Aorta (tissue), 5 donors: ENCODE data around the gene SLC13A4. TPM values are rescaled to one million over a fixed set of nuclear protein-coding genes. Genes with fewer than 3 reads are reported as not detected.
A peak's percentile ranks its signal among the peaks of the same experiment; 100 is the strongest.

Source experiments
- ATAC-seq: fragments of 200-7000 bp; cut with Tn5 transposase; one replicate; pipeline ENCODE4 v1.9.1; 2022; ENCODE audit warnings: moderate library complexity; ENCODE audit not compliant: low FRiP score
- DNase-seq, 2 donors: peaks; one replicate each; pipeline ENCODE4 v3.0.0-alpha.2; 2020
- H3K27ac ChIP-seq, 2 donors: one replicate each; pipeline ENCODE4 v1.5.1; 2013; ENCODE audit warnings: low read length in 2 of 2, mild to moderate bottlenecking in 2 of 2, moderate library complexity in 2 of 2, control low read depth in 1 of 2, inconsistent platforms in 1 of 2, low read depth in 1 of 2
- H3K27me3 ChIP-seq, 2 donors: one replicate each; pipeline ENCODE4 v1.6.1; 2013; ENCODE audit warnings: control low read depth in 1 of 2, low read length in 1 of 2, mild to moderate bottlenecking in 1 of 2, moderate library complexity in 1 of 2; ENCODE audit not compliant: insufficient read depth in 2 of 2, control insufficient read depth in 1 of 2
- H3K36me3 ChIP-seq, 2 donors: one replicate each; pipeline ENCODE4 v1.6.1; 2013; ENCODE audit warnings: control low read depth in 1 of 2, low read length in 1 of 2, mild to moderate bottlenecking in 1 of 2; ENCODE audit not compliant: insufficient read depth in 2 of 2, control insufficient read depth in 1 of 2
- H3K4me1 ChIP-seq, 2 donors: one replicate each; pipeline ENCODE4 v1.6.1; 2013; ENCODE audit warnings: low read length in 2 of 2, control low read depth in 1 of 2, mild to moderate bottlenecking in 1 of 2, moderate library complexity in 1 of 2; ENCODE audit not compliant: insufficient read depth in 2 of 2, control insufficient read depth in 1 of 2
- H3K4me3 ChIP-seq, 2 donors: one replicate each; pipeline ENCODE4 v1.5.1; 2013; ENCODE audit warnings: low read length in 2 of 2, control low read depth in 1 of 2, mild to moderate bottlenecking in 1 of 2
- H3K9me3 ChIP-seq: one replicate; pipeline ENCODE4 v1.6.1; 2013; ENCODE audit warnings: mild to moderate bottlenecking, low read length; ENCODE audit not compliant: control insufficient read depth
- WGBS, 2 donors: extraction: QIAGEN DNeasy Blood & Tissue Kit; methylation state at CpG; one replicate each; pipeline ENCODE4 v1.1.7; 2013; 5-methylcytosine and 5-hydroxymethylcytosine counted together
- intact Hi-C, 2 donors: fragments of 100-400 bp; cut with DNase I; formaldehyde crosslinking; loops; one replicate each; pipeline versions ENCODE4 v1.14.2 to v1.15.0; 2022
- polyA plus RNA-seq, 2 donors: library from polyadenylated mRNA; stranded (reverse); fragments of 200-250 nt; gene quantifications; one replicate each; pipeline ENCODE4 v1.2.3, GENCODE V29; 2013
- total RNA-seq, 2 donors: library from RNA; stranded (reverse); fragmentation: NEBNext Ultra II Directional; extraction: Animal tissue kit (Norgen Biotek cat#: 25700); gene quantifications; one replicate each; pipeline ENCODE4 v1.2.1, GENCODE V29; 2021
- donor health status: healthy with polysubstance abuse.
- donor health status: Bipolar disorder and iron deficiency.
- donor health status: DM: no; HTN: no; CAD: no.
- donor health status: DM: no; HTN: no; CAD: no.
- donor health status: DM: yes; HTN: yes; CAD: no.

Gene SLC13A4
- total and polyA plus RNA-seq, 4 donors = 1.7 to 2.2 (median 2.0) TPM; not detected in 1

DNA sequence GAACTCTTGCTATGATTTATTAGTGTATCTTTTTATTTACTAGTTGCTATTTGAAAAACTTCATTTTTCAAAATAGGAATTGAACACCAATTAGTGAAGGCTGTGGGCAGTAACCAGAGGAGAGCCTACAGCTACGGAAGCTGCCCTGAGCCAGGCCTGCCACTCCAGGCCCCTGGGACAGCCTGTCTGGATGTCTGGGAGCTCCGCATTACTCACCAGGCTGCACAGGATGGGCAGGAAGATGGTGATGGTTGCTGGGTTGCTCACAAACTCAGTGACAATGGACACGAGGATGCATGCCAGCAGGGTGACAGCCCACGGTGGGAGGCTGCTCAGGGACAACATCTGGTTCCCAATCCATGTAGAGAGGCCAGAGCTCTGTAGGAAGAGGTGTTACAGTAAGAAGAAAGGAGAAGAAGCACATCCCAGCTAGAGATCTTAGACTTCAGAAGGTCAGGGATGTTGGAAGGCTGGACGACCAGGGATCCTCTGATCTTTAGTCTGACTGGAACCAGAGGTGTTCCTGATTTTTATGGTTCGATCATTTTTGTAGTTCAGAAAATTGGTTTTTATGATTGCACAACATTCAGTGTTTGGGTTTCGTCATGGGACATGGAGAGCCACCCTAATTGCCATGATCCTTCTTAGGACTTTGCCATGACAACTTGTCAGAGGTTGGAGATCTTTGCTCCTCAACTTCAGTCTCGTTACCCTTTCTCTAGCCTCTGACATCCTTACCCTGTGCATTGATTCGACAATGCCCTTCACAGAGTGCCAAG lies 42.5 kb downstream of the SLC13A4 start:
- 89 to 90% methylated on average over 9 of the region's 9 CpGs for WGBS, 2 donors
- peaks cover 0 to 4% of the 10 kb centered on the region in 2 donors for H3K4me1 ChIP-seq
- ATAC-seq = no peak
- intact Hi-C loops = no loop called here
- DNase-seq = no peak
- H3K36me3 ChIP-seq = peaks cover 0 to under 1% of the 10 kb centered on the region in 2 donors
- no peaks in the 10 kb centered on the region for H3K9me3 ChIP-seq
- no peak overlapping the region for H3K4me3 ChIP-seq
- no peak overlapping the region for H3K27ac ChIP-seq
- no peaks in the 10 kb centered on the region for H3K27me3 ChIP-seq

DNA sequence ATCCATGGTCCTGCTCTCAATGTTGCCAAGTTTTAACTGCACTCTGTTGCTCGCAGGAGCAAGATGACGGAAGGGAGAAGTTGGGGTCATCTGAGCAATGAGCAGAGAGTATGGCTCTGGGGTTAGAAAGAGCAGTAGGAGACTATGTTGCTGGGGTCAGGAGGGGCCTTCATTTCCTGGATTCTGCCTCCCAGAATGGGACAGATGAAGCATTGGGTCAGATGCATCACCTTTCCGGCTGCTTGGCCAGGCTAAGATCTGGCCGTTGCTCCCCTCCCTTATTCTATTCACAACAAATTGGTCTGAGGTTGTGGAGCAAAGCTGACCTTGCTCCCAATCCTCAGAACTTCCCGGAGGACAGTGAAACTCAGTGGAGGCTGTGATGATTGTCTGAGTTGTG lies 43.3 kb downstream of the SLC13A4 start:
- WGBS, 2 donors = 87 to 89% methylated on average over 5 of the region's 5 CpGs
- no peaks in the 10 kb centered on the region for H3K27me3 ChIP-seq
- H3K4me1 ChIP-seq = peaks cover 0 to 4% of the 10 kb centered on the region in 2 donors
- no peak for DNase-seq
- no peak for ATAC-seq
- H3K4me3 ChIP-seq = no peak overlapping the region
- intact Hi-C loops = no loop called here
- H3K9me3 ChIP-seq = no peaks in the 10 kb centered on the region
- H3K27ac ChIP-seq = no peak overlapping the region
- no peaks in the 10 kb centered on the region for H3K36me3 ChIP-seq

DNA sequence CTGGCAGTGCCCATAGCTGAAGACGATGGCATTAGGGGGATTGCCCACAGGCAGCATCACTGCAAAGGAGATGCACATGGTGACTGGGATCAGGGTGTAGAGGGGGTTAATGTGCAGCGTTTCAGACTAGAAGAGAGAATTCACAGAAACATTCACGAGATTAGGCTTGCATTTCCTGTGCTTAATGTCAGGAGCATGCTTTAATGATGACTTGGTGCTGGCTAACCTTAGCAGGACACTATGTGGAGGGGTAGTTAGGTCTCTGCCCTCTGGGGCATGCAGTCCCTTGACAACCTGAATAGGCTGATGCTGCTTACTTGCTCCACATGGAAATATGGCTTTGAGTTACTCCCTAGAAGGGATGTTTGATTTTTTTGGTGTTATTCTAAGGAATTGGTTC lies 43.9 kb downstream of the SLC13A4 start:
- intact Hi-C loops = no loop called here
- no peaks in the 10 kb centered on the region for H3K27me3 ChIP-seq
- ATAC-seq (no peak), DNase-seq (no peak)
- no peaks in the 10 kb centered on the region for H3K9me3 ChIP-seq
- no peaks in the 10 kb centered on the region for H3K36me3 ChIP-seq
- H3K27ac ChIP-seq = no peak overlapping the region
- H3K4me1 ChIP-seq = peaks cover 0 to under 1% of the 10 kb centered on the region in 2 donors
- H3K4me3 ChIP-seq = no peak overlapping the region
- WGBS, 2 donors = 23 to 27% methylated on average over 3 of the region's 3 CpGs

DNA sequence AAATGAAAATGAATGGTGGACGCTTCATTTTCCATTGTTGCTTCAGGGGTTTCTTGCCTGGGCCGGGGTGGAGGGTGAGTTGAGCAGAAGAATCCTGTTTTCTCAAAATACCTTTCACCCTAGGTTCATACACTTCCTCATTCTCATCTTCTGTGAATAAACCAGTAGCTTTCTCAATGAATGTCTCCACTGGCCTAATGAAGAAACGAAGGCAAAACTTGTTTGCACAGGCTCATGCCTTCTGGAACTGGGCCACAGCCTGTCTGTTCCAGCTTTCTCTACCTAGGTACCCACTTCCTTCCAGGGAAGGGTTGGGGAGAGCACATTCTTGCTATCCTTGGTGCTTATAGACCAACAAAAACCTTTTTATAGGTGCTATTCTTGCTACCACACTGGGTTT lies 44.4 kb downstream of the SLC13A4 start:
- Histone ChIP-seq H3K4me1 (no peaks in the 10 kb centered on the region), H3K36me3 (no peaks in the 10 kb centered on the region), H3K27me3 (no peaks in the 10 kb centered on the region), H3K9me3 (no peaks in the 10 kb centered on the region), H3K4me3 (no peak overlapping the region), H3K27ac (no peak overlapping the region)
- ATAC-seq = no peak
- no peak for DNase-seq
- WGBS, 2 donors = 63 to 67% methylated on average over 3 of the region's 3 CpGs
- intact Hi-C loops = no loop called here

DNA sequence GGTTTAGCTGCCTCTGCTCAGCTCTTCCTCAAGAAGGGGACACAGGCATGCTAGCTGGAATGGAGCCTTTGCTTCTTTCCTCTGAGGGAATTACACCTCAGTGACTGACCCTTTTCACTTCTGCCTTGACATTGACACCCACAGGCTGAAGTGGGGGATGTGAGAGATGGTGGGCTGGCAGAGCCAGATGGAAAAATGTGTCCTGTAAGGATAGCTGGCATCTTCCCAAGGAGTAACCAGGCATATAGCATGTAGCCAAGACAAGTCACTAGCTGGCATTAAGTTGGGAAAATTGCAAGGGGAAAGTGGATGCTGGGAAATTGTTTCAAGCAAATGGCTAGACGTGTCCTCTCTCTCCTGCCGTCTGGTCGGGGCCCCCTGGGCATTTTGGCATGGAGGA lies 45.8 kb downstream of the SLC13A4 start:
- Histone ChIP-seq H3K4me1 (peaks cover 0 to 3% of the 10 kb centered on the region in 2 donors), H3K4me3 (no peak overlapping the region), H3K27ac (peak overlapping the region; percentile 49 to 78), H3K9me3 (no peaks in the 10 kb centered on the region), H3K27me3 (no peaks in the 10 kb centered on the region), H3K36me3 (no peaks in the 10 kb centered on the region)
- DNase-seq = no peak
- no peak for ATAC-seq
- whole genome bisulfite sequencing, 2 donors = 4 to 5% methylated on average over 3 of the region's 3 CpGs
- intact Hi-C loops = no loop called here

DNA sequence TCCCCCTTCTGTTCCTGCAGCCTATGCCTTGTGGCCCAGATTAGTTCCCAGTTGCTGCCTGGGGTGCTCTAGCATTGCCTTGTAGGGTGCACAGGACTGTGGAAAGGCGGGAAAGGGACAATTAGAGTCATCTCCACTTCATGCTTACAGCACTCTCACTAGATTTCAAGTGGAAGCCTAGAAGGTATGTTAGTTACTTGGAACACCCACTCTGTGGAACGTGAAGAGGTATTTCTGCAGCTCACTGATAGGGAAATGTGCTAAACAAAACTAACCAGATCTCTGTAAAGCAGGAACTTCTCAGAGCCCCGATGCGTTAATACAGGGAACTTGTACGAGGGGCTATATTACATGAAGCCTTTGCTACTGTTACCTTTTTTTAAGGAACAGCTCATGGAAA lies 46.2 kb downstream of the SLC13A4 start:
- intact Hi-C loops = no loop called here
- DNase-seq (no peak), ATAC-seq (no peak)
- no peaks in the 10 kb centered on the region for H3K36me3 ChIP-seq
- H3K4me3 ChIP-seq = no peak overlapping the region
- H3K9me3 ChIP-seq = no peaks in the 10 kb centered on the region
- peaks cover 0 to 3% of the 10 kb centered on the region in 2 donors for H3K4me1 ChIP-seq
- H3K27ac ChIP-seq = peak overlapping the region in 1 of 2 donors; percentile 49
- no peaks in the 10 kb centered on the region for H3K27me3 ChIP-seq
- WGBS, 2 donors = 34 to 42% methylated on average over 5 of the region's 5 CpGs

GRCh38 chr7:135678612-135679575 lies 49.1 kb downstream of the SLC13A4 start:
- H3K27me3 ChIP-seq = no peaks in the 10 kb centered on the region
- no peak overlapping the region for H3K4me3 ChIP-seq
- intact Hi-C loops = loop anchor here (2.0 to 10.0 kb wide), 4 partner anchors 33 to 406 kb away; no protein-coding TSS in a partner anchor
- ATAC-seq (no peak), DNase-seq (peak; percentile 84 to 87)
- no peaks in the 10 kb centered on the region for H3K36me3 ChIP-seq
- H3K4me1 ChIP-seq = peaks cover 0 to 3% of the 10 kb centered on the region in 2 donors
- no peaks in the 10 kb centered on the region for H3K9me3 ChIP-seq
- H3K27ac ChIP-seq = peak overlapping the region in 1 of 2 donors; percentile 76
- 30% methylated on average over 4 of the region's 4 CpGs for WGBS, 2 donors

GRCh38 chr7:135673360-135673706 lies 54.7 kb downstream of the SLC13A4 start:
- ATAC-seq (no peak), DNase-seq (no peak)
- Histone ChIP-seq H3K36me3 (no peaks in the 10 kb centered on the region), H3K27me3 (no peaks in the 10 kb centered on the region), H3K4me3 (no peak overlapping the region), H3K4me1 (peaks cover 1 to 9% of the 10 kb centered on the region in 2 donors), H3K27ac (peak overlapping the region in 1 of 2 donors; percentile 14), H3K9me3 (no peaks in the 10 kb centered on the region)
- intact Hi-C loops = loop anchor here (5.0 to 10.0 kb wide), 3 partner anchors 74 to 411 kb away; partner anchors contain the start of gene FAM180A (in 1 of the 2)
- WGBS, 2 donors = 56 to 61% methylated on average over 6 of the region's 6 CpGs
